Measurements from ENCODE around the gene CACNA1C. TPM values are rescaled to one million over a fixed set of nuclear protein-coding genes. Genes with fewer than 3 reads are reported as not detected.

CACNA1C gene
- total RNA-seq, 4 donors from 2014 or later, result 0.38 to 2.4 (median 1.4) TPM

GRCh38 chr12:2513141-2514037 lies 460.6 kb downstream of the CACNA1C start:
- intact Hi-C loops (cut with DNase I; ENCODE audit: low total_unique reads), result no loop called here
- TF ChIP-seq POLR2A (IDR thresholded peaks at IDR 0.05), result no peak
- TF ChIP-seq, protein P1, sequence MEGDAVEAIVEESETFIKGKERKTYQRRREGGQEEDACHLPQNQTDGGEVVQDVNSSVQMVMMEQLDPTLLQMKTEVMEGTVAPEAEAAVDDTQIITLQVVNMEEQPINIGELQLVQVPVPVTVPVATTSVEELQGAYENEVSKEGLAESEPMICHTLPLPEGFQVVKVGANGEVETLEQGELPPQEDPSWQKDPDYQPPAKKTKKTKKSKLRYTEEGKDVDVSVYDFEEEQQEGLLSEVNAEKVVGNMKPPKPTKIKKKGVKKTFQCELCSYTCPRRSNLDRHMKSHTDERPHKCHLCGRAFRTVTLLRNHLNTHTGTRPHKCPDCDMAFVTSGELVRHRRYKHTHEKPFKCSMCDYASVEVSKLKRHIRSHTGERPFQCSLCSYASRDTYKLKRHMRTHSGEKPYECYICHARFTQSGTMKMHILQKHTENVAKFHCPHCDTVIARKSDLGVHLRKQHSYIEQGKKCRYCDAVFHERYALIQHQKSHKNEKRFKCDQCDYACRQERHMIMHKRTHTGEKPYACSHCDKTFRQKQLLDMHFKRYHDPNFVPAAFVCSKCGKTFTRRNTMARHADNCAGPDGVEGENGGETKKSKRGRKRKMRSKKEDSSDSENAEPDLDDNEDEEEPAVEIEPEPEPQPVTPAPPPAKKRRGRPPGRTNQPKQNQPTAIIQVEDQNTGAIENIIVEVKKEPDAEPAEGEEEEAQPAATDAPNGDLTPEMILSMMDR (IDR thresholded peaks at IDR 0.05), result no peak
- no peak for DNase-seq (ENCODE audit: low spot score in 2 of 2)
- 76 to 78% methylated on average over 11 of the region's 11 CpGs for WGBS, 2 donors
- no peak overlapping the region for H3K4me3 ChIP-seq (ENCODE audit: low read depth, poor library complexity, severe bottlenecking)

GRCh38 chr12:2514038-2514340 lies 461.2 kb downstream of the CACNA1C start:
- intact Hi-C loops (cut with DNase I; ENCODE audit: low total_unique reads), result no loop called here
- H3K4me3 ChIP-seq (ENCODE audit: low read depth, poor library complexity, severe bottlenecking), result no peak overlapping the region
- no peak for DNase-seq (ENCODE audit: low spot score in 2 of 2)
- 87% methylated on average over 5 of the region's 5 CpGs for WGBS, 2 donors
- TF ChIP-seq, protein P1 (IDR thresholded peaks at IDR 0.05), result no peak
- no peak for TF ChIP-seq POLR2A (IDR thresholded peaks at IDR 0.05)

DNA sequence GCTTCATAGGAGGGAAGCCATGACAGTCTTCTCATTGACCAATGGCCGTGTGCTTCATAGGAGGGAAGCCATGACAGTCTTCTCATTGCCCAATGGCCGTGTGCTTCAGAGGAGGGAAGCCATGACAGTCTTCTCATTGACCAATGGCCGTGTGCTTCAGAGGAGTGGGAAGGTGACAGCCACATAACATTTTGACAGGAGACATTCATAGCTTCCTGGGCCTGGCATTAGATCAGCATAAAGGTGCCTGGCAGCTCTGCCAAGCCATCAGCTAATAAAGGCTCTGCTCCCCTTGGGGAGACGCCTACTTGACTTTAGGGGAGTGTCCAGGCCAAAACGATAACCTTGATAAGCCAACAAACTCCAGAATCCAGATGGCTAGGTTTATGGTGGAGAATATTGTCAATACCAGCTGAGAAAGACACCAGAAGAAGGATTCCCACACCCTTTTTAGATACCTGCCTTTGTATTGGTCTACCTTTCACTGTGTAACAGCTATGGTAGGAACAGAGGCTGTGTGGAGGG lies 468.0 kb downstream of the CACNA1C start:
- no peak for TF ChIP-seq POLR2A (IDR thresholded peaks at IDR 0.05)
- TF ChIP-seq, protein P1 (IDR thresholded peaks at IDR 0.05), result no peak
- 86 to 88% methylated on average over 5 of the region's 5 CpGs for WGBS, 2 donors
- no peak for DNase-seq (ENCODE audit: low spot score in 2 of 2)
- no peak overlapping the region for H3K4me3 ChIP-seq (ENCODE audit: low read depth, poor library complexity, severe bottlenecking)
- intact Hi-C loops (cut with DNase I; ENCODE audit: low total_unique reads), result no loop called here

- TF ChIP-seq POLR2A (IDR thresholded peaks at IDR 0.05), result no peak
- TF ChIP-seq, protein P1 (IDR thresholded peaks at IDR 0.05), result no peak
- no peak for DNase-seq (ENCODE audit: low spot score in 2 of 2)
- H3K4me3 ChIP-seq (ENCODE audit: low read depth, poor library complexity, severe bottlenecking), result no peak overlapping the region
- WGBS, 2 donors, result 81 to 87% methylated on average over 7 to 9 of the region's 9 CpGs
- intact Hi-C loops (cut with DNase I; ENCODE audit: low total_unique reads), result no loop called here
Observed at GRCh38 chr12:2523317-2523716, 470.5 kb downstream of the CACNA1C start.

GRCh38 chr12:2523844-2524243 lies 471.1 kb downstream of the CACNA1C start:
- intact Hi-C loops (cut with DNase I; ENCODE audit: low total_unique reads), result no loop called here
- WGBS, 2 donors, result 74 to 78% methylated on average over 6 of the region's 6 CpGs
- H3K4me3 ChIP-seq (ENCODE audit: low read depth, poor library complexity, severe bottlenecking), result no peak overlapping the region
- DNase-seq (ENCODE audit: low spot score in 2 of 2), result no peak
- TF ChIP-seq, protein P1 (IDR thresholded peaks at IDR 0.05), result no peak
- TF ChIP-seq POLR2A (IDR thresholded peaks at IDR 0.05), result no peak
